AG09309 (cell line): ENCODE data around the gene RPS6KA4.
"Not testable (repeated sequence)": the region's sequence is repeated elsewhere in the genome, so short reads cannot be mapped to it uniquely, and the experiment has no call there.

Source experiments
- DNase-seq: peaks from one replicate; pipeline ENCODE4 v3.0.0-alpha.2; 2010; ENCODE audit warnings: low read depth
- H3K4me3 ChIP-seq: 2 replicates; pipeline ENCODE4 v1.5.1; 2011; ENCODE audit warnings: mild to moderate bottlenecking, low read depth, low read length, moderate library complexity; ENCODE audit not compliant: control insufficient read depth
- TF ChIP-seq, protein P1 (sequence below): IDR thresholded peaks from 2 replicates; pipeline ENCODE4 v1.5.1; 2011; ENCODE audit warnings: mild to moderate bottlenecking, low read depth, low read length, inconsistent platforms; ENCODE audit not compliant: insufficient read depth, control insufficient read depth; ENCODE audit errors: missing control alignments

RPS6KA4 gene

DNA sequence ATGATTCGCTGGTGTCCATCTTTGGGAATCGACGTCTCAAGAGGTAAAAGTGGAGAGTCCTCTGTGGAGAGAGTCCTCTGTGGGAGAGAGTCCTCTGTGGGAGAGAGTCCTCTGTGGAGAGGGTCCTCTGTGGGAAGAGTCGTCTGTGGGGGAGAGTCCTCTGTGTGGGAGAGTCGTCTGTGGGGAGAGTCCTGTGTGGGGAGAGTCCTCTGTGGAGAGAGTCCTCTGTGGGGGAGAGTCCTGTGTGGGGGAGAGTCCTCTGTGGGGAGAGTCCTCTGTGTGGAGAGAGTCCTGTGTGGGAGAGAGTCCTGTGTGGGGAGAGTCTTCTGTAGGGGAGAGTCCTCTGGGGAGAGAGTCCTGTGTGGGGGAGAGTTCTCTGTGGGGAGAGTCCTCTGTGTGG, 37.9 kb upstream of the RPS6KA4 start:
- no peak overlapping the region for H3K4me3 ChIP-seq
- TF ChIP-seq, protein P1, sequence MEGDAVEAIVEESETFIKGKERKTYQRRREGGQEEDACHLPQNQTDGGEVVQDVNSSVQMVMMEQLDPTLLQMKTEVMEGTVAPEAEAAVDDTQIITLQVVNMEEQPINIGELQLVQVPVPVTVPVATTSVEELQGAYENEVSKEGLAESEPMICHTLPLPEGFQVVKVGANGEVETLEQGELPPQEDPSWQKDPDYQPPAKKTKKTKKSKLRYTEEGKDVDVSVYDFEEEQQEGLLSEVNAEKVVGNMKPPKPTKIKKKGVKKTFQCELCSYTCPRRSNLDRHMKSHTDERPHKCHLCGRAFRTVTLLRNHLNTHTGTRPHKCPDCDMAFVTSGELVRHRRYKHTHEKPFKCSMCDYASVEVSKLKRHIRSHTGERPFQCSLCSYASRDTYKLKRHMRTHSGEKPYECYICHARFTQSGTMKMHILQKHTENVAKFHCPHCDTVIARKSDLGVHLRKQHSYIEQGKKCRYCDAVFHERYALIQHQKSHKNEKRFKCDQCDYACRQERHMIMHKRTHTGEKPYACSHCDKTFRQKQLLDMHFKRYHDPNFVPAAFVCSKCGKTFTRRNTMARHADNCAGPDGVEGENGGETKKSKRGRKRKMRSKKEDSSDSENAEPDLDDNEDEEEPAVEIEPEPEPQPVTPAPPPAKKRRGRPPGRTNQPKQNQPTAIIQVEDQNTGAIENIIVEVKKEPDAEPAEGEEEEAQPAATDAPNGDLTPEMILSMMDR: no peak
- no peak for DNase-seq

DNA sequence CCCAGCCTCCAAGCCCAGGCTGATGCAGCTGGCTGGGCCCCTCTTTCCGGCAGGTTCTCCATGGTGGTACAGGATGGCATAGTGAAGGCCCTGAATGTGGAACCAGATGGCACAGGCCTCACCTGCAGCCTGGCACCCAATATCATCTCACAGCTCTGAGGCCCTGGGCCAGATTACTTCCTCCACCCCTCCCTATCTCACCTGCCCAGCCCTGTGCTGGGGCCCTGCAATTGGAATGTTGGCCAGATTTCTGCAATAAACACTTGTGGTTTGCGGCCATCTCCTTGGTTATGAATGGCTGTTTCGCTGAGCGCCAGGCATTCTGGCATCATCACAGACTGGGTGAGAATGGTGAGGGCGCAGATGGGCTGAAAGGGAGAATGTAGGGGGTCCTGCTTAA, 37.4 kb upstream of the RPS6KA4 start:
- no peak overlapping the region for H3K4me3 ChIP-seq
- no peak for DNase-seq
- TF ChIP-seq, protein P1: no peak

DNA sequence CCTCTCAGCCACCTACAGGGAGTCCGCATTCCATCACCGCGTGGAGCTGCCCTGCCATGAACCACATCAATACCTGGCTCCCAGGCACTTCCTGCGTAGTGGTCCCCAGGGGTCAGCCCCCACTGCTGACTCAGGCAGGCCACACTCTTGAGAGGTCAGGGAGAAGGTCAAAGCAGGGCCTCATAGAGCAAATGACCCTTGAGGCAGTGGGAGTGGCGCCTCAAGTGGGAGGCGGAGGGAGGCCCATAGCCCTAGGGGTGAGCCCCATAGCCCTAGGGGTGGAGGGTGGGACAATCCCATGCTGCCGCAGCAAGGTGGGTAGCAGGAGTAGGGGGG, 36.1 kb upstream of the RPS6KA4 start:
- H3K4me3 ChIP-seq: no peak overlapping the region
- TF ChIP-seq, protein P1: no peak
- DNase-seq: no peak

DNA sequence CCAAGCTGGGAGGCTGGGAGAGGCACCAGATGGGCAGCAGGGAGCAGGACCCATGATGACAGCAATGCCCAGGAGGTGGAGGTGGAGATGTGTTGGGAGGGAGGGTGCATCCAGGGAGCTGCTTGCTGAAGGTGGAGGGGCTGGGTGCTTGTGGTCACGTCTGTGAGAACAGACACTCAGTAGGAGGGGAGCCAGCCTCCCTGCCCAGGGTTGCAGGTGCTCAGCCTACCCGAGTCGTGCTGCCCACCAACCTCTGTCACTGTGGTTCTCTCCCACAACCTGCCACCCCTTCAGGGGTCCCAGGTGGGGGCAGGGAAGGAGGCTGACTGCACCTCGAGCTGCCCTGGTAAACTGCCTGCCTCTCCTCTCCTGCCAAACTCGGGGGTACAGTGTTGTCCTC, 35.6 kb upstream of the RPS6KA4 start:
- TF ChIP-seq, protein P1: no peak
- no peak for DNase-seq
- H3K4me3 ChIP-seq: no peak overlapping the region

DNA sequence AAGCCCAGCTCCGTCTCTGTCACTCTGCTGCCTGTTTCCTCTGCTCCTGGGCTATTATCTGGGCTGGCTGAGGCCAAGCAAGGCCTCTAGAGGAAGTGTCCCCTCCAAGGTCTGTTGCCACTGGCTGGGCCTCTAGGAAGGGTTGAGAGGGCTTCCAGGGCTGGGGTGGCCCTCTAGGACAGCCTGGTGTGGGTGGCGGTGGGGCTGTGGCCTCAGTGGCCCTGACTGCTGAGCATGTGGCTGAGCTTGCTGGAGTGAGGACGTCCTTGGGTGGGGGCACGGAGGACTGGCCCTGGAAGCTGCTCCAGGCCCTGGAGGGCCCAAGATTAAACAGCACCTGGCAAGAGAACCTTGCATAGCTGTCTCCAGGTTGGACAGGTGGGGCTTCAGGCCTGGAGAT, 35.0 kb upstream of the RPS6KA4 start:
- H3K4me3 ChIP-seq, DNase-seq: not testable (repeated sequence)

DNA sequence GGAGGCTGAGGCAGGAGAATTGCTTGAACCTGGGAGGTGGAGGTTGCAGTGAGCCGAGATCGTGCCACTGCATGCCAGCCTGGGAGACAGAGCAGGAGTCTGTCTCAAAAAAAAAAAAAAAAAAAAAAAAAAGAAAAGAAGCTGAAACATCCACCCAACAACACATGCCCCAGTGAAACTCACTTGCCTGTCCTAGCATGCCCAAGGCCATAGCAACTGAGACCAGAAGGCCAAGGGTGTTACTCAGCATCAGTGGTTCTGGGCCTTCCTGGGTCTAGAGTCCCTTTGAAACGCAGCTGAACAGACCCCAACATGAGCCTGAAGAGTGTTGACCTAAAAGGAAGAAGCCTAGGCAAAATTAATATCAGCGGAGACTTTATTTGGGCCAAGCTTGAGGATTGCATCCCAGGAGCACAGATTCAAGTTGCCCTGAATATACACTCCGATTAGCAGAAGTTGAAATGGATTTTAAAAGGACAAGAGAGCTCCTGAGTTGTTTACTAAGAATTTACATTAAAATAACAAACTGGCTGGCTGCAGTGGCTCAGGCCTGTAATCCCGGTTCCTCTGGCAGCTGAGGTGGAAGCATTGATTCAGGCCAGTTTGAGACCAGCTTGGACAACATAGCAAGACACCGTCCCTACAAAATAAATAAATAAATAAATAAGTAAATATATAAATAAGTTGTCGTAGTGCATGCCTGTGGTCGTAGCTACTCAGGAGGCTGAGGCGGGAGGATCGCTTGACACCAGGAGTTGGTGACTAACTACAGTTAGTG, 34.1 kb upstream of the RPS6KA4 start:
- no peak for DNase-seq
- H3K4me3 ChIP-seq: no peak overlapping the region
- TF ChIP-seq, protein P1: no peak

DNA sequence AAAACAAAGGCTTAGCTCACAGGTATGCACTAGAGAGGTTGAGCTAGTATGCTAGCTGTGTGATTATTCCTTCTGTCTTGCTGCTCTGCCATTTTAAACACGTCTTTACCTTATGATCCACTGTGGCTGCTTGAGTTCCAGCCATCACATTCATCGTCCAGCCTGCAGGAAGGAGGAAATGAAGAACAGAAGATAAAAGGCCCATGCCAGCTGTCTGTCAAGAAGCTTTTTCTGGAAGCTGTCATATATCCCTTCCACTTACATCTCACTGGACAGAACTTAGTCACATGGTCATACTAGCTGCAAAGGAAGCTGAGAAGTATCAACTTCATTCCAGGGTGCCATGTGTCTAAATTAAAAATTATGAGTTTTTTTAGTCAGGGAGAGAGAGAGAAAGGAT, 31.6 kb upstream of the RPS6KA4 start:
- no peak for DNase-seq
- TF ChIP-seq, protein P1: no peak
- no peak overlapping the region for H3K4me3 ChIP-seq
